ENCODE data around the gene CDK12. TPM values are rescaled to one million over a fixed set of nuclear protein-coding genes. Genes with fewer than 3 reads are reported as not detected.
A peak's percentile ranks its signal among the peaks of the same experiment; 100 is the strongest.
"Not testable (repeated sequence)": the region's sequence is repeated elsewhere in the genome, so short reads cannot be mapped to it uniquely, and the experiment has no call there.

The CDK12 gene
- total RNA-seq (ENCODE audit: unreplicated experiment), result 63.0 TPM
- long read RNA-seq, partial matches to known transcripts, result 0 of 3 reads
- long read RNA-seq, other reads (novel, unspliced or antisense), result 3 of 3 reads

GRCh38 chr17:39461113-39461925 lies at the start of gene CDK12:
CDK12 (plus strand) TSS chr17:39461486; CDS start chr17:39462072, 586 bp downstream.
- Mint-ChIP-seq H3K4me1 (ENCODE audit: unreplicated experiment) (peaks cover 20% of the 10 kb centered on the region), H3K27ac (ENCODE audit: unreplicated experiment) (peak within 1 kb of the TSS; percentile 99), H3K36me3 (ENCODE audit: low read depth, unreplicated experiment) (peaks cover 17% of the 10 kb centered on the region), H3K27me3 (ENCODE audit: unreplicated experiment) (peaks cover 3% of the 10 kb centered on the region), H3K9me3 (ENCODE audit: unreplicated experiment) (no peaks in the 10 kb centered on the region), H3K4me3 (ENCODE audit: unreplicated experiment) (peak within 1 kb of the TSS; percentile 99)
- TF ChIP-seq, protein P1, sequence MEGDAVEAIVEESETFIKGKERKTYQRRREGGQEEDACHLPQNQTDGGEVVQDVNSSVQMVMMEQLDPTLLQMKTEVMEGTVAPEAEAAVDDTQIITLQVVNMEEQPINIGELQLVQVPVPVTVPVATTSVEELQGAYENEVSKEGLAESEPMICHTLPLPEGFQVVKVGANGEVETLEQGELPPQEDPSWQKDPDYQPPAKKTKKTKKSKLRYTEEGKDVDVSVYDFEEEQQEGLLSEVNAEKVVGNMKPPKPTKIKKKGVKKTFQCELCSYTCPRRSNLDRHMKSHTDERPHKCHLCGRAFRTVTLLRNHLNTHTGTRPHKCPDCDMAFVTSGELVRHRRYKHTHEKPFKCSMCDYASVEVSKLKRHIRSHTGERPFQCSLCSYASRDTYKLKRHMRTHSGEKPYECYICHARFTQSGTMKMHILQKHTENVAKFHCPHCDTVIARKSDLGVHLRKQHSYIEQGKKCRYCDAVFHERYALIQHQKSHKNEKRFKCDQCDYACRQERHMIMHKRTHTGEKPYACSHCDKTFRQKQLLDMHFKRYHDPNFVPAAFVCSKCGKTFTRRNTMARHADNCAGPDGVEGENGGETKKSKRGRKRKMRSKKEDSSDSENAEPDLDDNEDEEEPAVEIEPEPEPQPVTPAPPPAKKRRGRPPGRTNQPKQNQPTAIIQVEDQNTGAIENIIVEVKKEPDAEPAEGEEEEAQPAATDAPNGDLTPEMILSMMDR (IDR thresholded peaks at IDR 0.05; ENCODE audit: unreplicated experiment), result no peak
- DNase-seq (ENCODE audit: low spot score), result peak; percentile 92

- TF ChIP-seq, protein P1 (IDR thresholded peaks at IDR 0.05; ENCODE audit: unreplicated experiment), result no peak
- DNase-seq (ENCODE audit: low spot score), result no peak
- peaks cover 18% of the 10 kb centered on the region for H3K36me3 Mint-ChIP-seq (ENCODE audit: low read depth, unreplicated experiment)
These were observed 45.1 kb upstream of the CDK12 start for GRCh38 chr17:39416141-39416540.

GRCh38 chr17:39429600-39429999 lies 31.7 kb upstream of the CDK12 start:
- DNase-seq (ENCODE audit: low spot score), result no peak
- Mint-ChIP-seq H3K4me1 (ENCODE audit: unreplicated experiment) (no peaks in the 10 kb centered on the region), H3K27me3 (ENCODE audit: unreplicated experiment) (no peaks in the 10 kb centered on the region), H3K27ac (ENCODE audit: unreplicated experiment) (no peak overlapping the region), H3K9me3 (ENCODE audit: unreplicated experiment) (no peaks in the 10 kb centered on the region), H3K36me3 (ENCODE audit: low read depth, unreplicated experiment) (peaks cover 17% of the 10 kb centered on the region), H3K4me3 (ENCODE audit: unreplicated experiment) (no peak overlapping the region)
- TF ChIP-seq, protein P1 (IDR thresholded peaks at IDR 0.05; ENCODE audit: unreplicated experiment), result no peak

More at GRCh38 chr17:39416141-39416540, 45.1 kb upstream of the CDK12 start:
- Mint-ChIP-seq H3K27ac (ENCODE audit: unreplicated experiment) (no peak overlapping the region), H3K4me3 (ENCODE audit: unreplicated experiment) (no peak overlapping the region), H3K9me3 (ENCODE audit: unreplicated experiment) (no peaks in the 10 kb centered on the region), H3K27me3 (ENCODE audit: unreplicated experiment) (peaks cover 5% of the 10 kb centered on the region), H3K4me1 (ENCODE audit: unreplicated experiment) (no peaks in the 10 kb centered on the region)

DNA sequence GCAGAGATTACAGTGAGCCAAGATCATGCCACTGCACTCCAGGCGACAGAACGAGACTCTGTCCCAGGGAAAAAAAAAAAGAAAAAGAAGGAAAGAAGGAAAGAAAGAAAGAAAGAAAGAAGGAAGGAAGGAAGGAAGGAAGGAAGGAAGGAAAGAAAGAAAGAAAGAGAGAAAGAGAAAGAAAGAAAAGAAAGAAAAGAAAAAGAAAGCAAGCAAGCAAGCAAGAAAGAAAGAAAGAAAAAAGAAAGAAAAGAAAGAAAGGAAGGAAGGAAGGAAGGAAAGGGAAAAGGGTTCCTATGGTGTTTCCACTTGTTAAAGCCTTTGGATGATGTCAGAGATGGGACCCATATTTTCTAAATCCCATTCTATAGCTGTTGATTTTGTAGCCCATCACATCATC lies 21.4 kb upstream of the CDK12 start:
- not testable (repeated sequence) for H3K9me3 Mint-ChIP-seq (ENCODE audit: unreplicated experiment); H3K4me1 Mint-ChIP-seq (ENCODE audit: unreplicated experiment); H3K27me3 Mint-ChIP-seq (ENCODE audit: unreplicated experiment); H3K27ac Mint-ChIP-seq (ENCODE audit: unreplicated experiment); DNase-seq (ENCODE audit: low spot score); H3K4me3 Mint-ChIP-seq (ENCODE audit: unreplicated experiment)
- H3K36me3 Mint-ChIP-seq (ENCODE audit: low read depth, unreplicated experiment), result peaks cover 35% of the 10 kb centered on the region

- TF ChIP-seq, protein P1 (IDR thresholded peaks at IDR 0.05; ENCODE audit: unreplicated experiment), result no peak
- peaks cover 39% of the 10 kb centered on the region for H3K36me3 Mint-ChIP-seq (ENCODE audit: low read depth, unreplicated experiment)
- no peaks in the 10 kb centered on the region for H3K27me3 Mint-ChIP-seq (ENCODE audit: unreplicated experiment)
- no peak for DNase-seq (ENCODE audit: low spot score)
- no peaks in the 10 kb centered on the region for H3K9me3 Mint-ChIP-seq (ENCODE audit: unreplicated experiment)
- H3K27ac Mint-ChIP-seq (ENCODE audit: unreplicated experiment), result no peak overlapping the region
- H3K4me1 Mint-ChIP-seq (ENCODE audit: unreplicated experiment), result peaks cover 4% of the 10 kb centered on the region
- H3K4me3 Mint-ChIP-seq (ENCODE audit: unreplicated experiment), result no peak overlapping the region
These were observed 18.0 kb upstream of the CDK12 start for GRCh38 chr17:39443326-39443725.
